ENCODE measurements around the gene RANBP17. TPM values are rescaled to one million over a fixed set of nuclear protein-coding genes. Genes with fewer than 3 reads are reported as not detected.

RANBP17 gene
- total RNA-seq, 2 donors from 2014 or later, result 26.6 to 28.0 TPM

DNA sequence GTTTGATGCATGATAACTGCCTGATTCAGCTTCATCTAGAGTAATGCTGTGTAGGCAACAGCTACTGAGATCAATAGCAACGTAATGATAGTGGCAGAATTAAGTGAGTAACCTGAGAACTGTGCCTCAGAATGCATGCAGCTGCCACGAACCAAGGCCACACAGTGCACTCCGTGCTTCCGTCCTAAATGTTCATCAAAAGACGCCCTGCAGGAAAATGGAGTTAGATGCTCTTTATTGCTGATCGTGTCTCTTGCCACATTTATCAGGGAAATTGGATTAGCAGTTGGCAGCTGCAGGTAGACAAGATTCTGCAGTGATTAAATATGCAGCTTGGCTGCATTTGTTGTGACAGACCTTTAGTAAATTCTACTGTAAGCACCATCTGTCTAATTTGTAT, 339.5 kb downstream of the RANBP17 start:
- no peak overlapping the region for H3K27ac ChIP-seq (ENCODE audit: low read depth, low read length)
- Mint-ChIP-seq H3K4me1 (peaks cover 15% of the 10 kb centered on the region), H3K4me3 (no peak overlapping the region), H3K27me3 (ENCODE audit: insufficient read depth) (no peaks in the 10 kb centered on the region), H3K9me3 (no peaks in the 10 kb centered on the region), H3K36me3 (ENCODE audit: low read depth) (no peaks in the 10 kb centered on the region), H3K27ac (no peak overlapping the region)
- WGBS, 2 experiments (ENCODE audit: insufficient coverage in 1 of 2, insufficient read length in 1 of 2), result 76 to 80% methylated on average over 6 of the region's 6 CpGs
- no peak for DNase-seq
- H3K4me3 ChIP-seq (ENCODE audit: low read length), result no peak overlapping the region
- H3K4me1 ChIP-seq (ENCODE audit: control insufficient read depth, insufficient read depth, low read length), result no peaks in the 10 kb centered on the region
- no peaks in the 10 kb centered on the region for H3K27me3 ChIP-seq (ENCODE audit: control insufficient read depth, insufficient read depth, low read length, poor library complexity, severe bottlenecking)
- H3K9ac ChIP-seq (ENCODE audit: extremely low read depth, low read length, poor library complexity, severe bottlenecking), result no peak overlapping the region
- H3K9me3 ChIP-seq (ENCODE audit: control insufficient read depth, low read length), result no peaks in the 10 kb centered on the region
- TF ChIP-seq, protein P1, sequence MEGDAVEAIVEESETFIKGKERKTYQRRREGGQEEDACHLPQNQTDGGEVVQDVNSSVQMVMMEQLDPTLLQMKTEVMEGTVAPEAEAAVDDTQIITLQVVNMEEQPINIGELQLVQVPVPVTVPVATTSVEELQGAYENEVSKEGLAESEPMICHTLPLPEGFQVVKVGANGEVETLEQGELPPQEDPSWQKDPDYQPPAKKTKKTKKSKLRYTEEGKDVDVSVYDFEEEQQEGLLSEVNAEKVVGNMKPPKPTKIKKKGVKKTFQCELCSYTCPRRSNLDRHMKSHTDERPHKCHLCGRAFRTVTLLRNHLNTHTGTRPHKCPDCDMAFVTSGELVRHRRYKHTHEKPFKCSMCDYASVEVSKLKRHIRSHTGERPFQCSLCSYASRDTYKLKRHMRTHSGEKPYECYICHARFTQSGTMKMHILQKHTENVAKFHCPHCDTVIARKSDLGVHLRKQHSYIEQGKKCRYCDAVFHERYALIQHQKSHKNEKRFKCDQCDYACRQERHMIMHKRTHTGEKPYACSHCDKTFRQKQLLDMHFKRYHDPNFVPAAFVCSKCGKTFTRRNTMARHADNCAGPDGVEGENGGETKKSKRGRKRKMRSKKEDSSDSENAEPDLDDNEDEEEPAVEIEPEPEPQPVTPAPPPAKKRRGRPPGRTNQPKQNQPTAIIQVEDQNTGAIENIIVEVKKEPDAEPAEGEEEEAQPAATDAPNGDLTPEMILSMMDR (conservative IDR thresholded peaks at IDR 0.05), result no peak
- no peaks in the 10 kb centered on the region for H3K36me3 ChIP-seq (ENCODE audit: control insufficient read depth, insufficient read depth, low read length)

GRCh38 chr5:171205375-171205774, 343.6 kb downstream of the RANBP17 start:
- H3K4me3 ChIP-seq (ENCODE audit: low read length), result no peak overlapping the region

DNA sequence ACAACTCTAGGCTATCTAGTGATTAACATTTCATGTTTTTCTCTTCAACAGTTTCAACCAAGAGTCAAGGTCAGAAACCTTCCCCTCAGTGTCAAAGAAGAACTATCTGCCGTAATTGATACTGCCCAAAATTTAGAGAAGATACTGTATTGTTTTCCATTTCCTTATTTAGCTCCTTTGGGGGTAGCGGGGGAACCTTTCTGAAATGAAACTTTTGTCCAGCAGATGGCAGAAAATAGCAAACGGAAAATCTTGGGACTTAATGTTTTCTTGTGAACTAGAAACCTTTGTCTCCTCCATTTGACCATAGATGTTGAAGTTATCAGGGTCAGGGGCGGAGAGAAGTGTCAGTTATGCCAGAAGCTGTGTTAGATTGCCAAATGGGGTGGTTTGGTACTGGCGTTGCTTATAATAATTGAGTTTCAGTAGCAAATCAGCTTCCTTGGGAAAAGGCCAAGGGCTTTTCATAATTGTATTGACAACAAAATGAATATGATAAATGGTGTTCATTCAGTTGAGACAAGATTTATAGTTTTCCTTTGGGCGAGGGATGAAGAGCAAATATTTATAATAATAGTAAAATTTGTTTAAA, 345.5 kb downstream of the RANBP17 start:
- Mint-ChIP-seq H3K4me3 (no peak overlapping the region), H3K9me3 (no peaks in the 10 kb centered on the region), H3K27ac (no peak overlapping the region), H3K36me3 (ENCODE audit: low read depth) (no peaks in the 10 kb centered on the region), H3K4me1 (peaks cover 10% of the 10 kb centered on the region), H3K27me3 (ENCODE audit: insufficient read depth) (no peaks in the 10 kb centered on the region)
- Histone ChIP-seq H3K9me3 (ENCODE audit: control insufficient read depth, low read length) (no peaks in the 10 kb centered on the region), H3K36me3 (ENCODE audit: control insufficient read depth, insufficient read depth, low read length) (no peaks in the 10 kb centered on the region), H3K27ac (ENCODE audit: low read depth, low read length) (no peak overlapping the region), H3K4me3 (ENCODE audit: low read length) (no peak overlapping the region), H3K4me1 (ENCODE audit: control insufficient read depth, insufficient read depth, low read length) (no peaks in the 10 kb centered on the region), H3K27me3 (ENCODE audit: control insufficient read depth, insufficient read depth, low read length, poor library complexity, severe bottlenecking) (no peaks in the 10 kb centered on the region), H3K9ac (ENCODE audit: extremely low read depth, low read length, poor library complexity, severe bottlenecking) (no peak overlapping the region)
- 64 to 71% methylated on average over 4 to 6 of the region's 6 CpGs for WGBS, 2 experiments (ENCODE audit: insufficient coverage in 1 of 2, insufficient read length in 1 of 2)
- peak; percentile 70 for DNase-seq
- TF ChIP-seq, protein P1 (conservative IDR thresholded peaks at IDR 0.05), result peak; percentile 75

More at GRCh38 chr5:171205375-171205774, 343.6 kb downstream of the RANBP17 start:
- no peaks in the 10 kb centered on the region for H3K27me3 ChIP-seq (ENCODE audit: control insufficient read depth, insufficient read depth, low read length, poor library complexity, severe bottlenecking)
- peak overlapping the region; percentile 68 for H3K27ac ChIP-seq (ENCODE audit: low read depth, low read length)
- 80 to 84% methylated on average over 7 to 8 of the region's 8 CpGs for WGBS, 2 experiments (ENCODE audit: insufficient coverage in 1 of 2, insufficient read length in 1 of 2)
- no peaks in the 10 kb centered on the region for H3K36me3 Mint-ChIP-seq (ENCODE audit: low read depth)
- no peak overlapping the region for H3K9ac ChIP-seq (ENCODE audit: extremely low read depth, low read length, poor library complexity, severe bottlenecking)
- H3K27ac Mint-ChIP-seq, result no peak overlapping the region
- no peaks in the 10 kb centered on the region for H3K27me3 Mint-ChIP-seq (ENCODE audit: insufficient read depth)
- TF ChIP-seq, protein P1 (conservative IDR thresholded peaks at IDR 0.05), result no peak
- H3K36me3 ChIP-seq (ENCODE audit: control insufficient read depth, insufficient read depth, low read length), result no peaks in the 10 kb centered on the region
- no peaks in the 10 kb centered on the region for H3K9me3 Mint-ChIP-seq
- H3K4me1 Mint-ChIP-seq, result peaks cover 15% of the 10 kb centered on the region
- H3K9me3 ChIP-seq (ENCODE audit: control insufficient read depth, low read length), result no peaks in the 10 kb centered on the region
- DNase-seq, result no peak
- H3K4me1 ChIP-seq (ENCODE audit: control insufficient read depth, insufficient read depth, low read length), result no peaks in the 10 kb centered on the region
- no peak overlapping the region for H3K4me3 Mint-ChIP-seq
